H1 (cell line): ENCODE data around the gene EPB42. TPM values are rescaled to one million over a fixed set of nuclear protein-coding genes. Genes with fewer than 3 reads are reported as not detected.

Source experiments
- KDM4A ChIP-seq: IDR thresholded peaks from one replicate; pipeline ENCODE4 v1.7.1; 2012; ENCODE audit warnings: low read depth, mild to moderate bottlenecking, moderate library complexity, low read length, inconsistent platforms; ENCODE audit not compliant: severe bottlenecking
- polyA plus RNA-seq, 7 experiments: library from polyadenylated mRNA; depleted of rRNA in 3 of 7; stranded (reverse) in 5 of 7; unstranded in 2 of 7; fragments of >200 nt in 5 of 7; fragments of 200-250 nt in 2 of 7; gene quantifications; 1 replicate in 5 of 7; 2 replicates in 1 of 7; 4 replicates in 1 of 7; pipeline versions ENCODE4 v1.2.1 to v1.2.3, GENCODE V29; 2011 to 2013; ENCODE audit warnings: missing spikeins in 2 of 7, mixed read lengths in 2 of 7
- total RNA-seq: library from RNA; stranded (reverse); fragmentation: NEBNext Ultra II Directional; extraction: Animal tissue kit (Norgen Biotek cat#: 25700); gene quantifications from 2 replicates; pipeline ENCODE4 v1.2.1, GENCODE V29; 2021

EPB42 gene
- total and polyA plus RNA-seq, 2 of the 8 experiments (the other 6 are each of a cell fraction or from before 2014, with no cell fraction given), result not detected

DNA sequence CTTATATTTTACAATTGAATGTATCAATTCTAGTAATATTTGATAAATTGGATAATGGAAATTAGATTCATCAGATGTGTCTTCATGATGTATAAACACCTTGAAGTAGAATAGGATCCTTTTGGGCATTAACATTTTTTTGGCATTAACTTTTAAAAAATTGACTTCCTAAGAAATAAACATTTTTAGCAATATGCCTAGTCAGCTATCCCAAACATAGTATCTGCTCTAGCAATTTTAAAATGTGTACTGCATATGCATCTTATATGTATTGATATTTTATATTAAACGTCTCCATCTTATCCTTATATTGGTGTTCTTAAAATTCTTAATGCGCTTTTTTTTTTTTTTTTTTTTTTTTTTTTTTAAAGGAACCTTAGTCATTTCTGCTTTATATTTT is 27.1 kb downstream of the EPB42 start (continued):
- no peak for TF ChIP-seq KDM4A
